Neural progenitor cell (in vitro differentiated cells): Measurements from ENCODE around the gene ZNF638. TPM values are rescaled to one million over a fixed set of nuclear protein-coding genes. Genes with fewer than 3 reads are reported as not detected.

Source experiments
- DNase-seq: peaks from one replicate; pipeline ENCODE4 v3.0.0-alpha.2; 2016; ENCODE audit warnings: low spot score
- H2AFZ ChIP-seq: fragments of 200-600 bp; sonication (generic); replicated peaks from 2 replicates; pipeline ENCODE4 v1.6.1; 2016; ENCODE audit warnings: antibody characterized with exemption
- H3F3A ChIP-seq: fragments of 200-600 bp; sonication (generic); 2 replicates; pipeline ENCODE4 v1.6.1; 2016; ENCODE audit warnings: antibody characterized with exemption, low read depth
- H3K27ac ChIP-seq: fragments of 200-600 bp; sonication (generic); 2 replicates; pipeline ENCODE4 v1.5.1; 2016; ENCODE audit warnings: mild to moderate bottlenecking
- H3K27me3 ChIP-seq: fragments of 200-600 bp; sonication (generic); 2 replicates; pipeline ENCODE4 v1.6.1; 2016; ENCODE audit warnings: mild to moderate bottlenecking, moderate library complexity
- H3K36me3 ChIP-seq: fragments of 200-600 bp; sonication (generic); 2 replicates; pipeline ENCODE4 v1.5.1; 2016
- H3K4me1 ChIP-seq: fragments of 200-600 bp; sonication (generic); 2 replicates; pipeline ENCODE4 v1.6.1; 2016; ENCODE audit warnings: mixed run types
- H3K4me2 ChIP-seq: fragments of 200-600 bp; sonication (generic); 2 replicates; pipeline ENCODE4 v1.6.1; 2016
- H3K4me3 ChIP-seq: fragments of 200-600 bp; sonication (generic); 2 replicates; pipeline ENCODE4 v1.5.1; 2016
- H3K79me2 ChIP-seq: fragments of 200-600 bp; sonication (generic); 2 replicates; pipeline ENCODE4 v1.6.1; 2016; ENCODE audit warnings: low read depth
- H3K9ac ChIP-seq: fragments of 200-600 bp; sonication (generic); 2 replicates; pipeline ENCODE4 v1.6.1; 2016
- H3K9me3 ChIP-seq: fragments of 200-600 bp; sonication (generic); 2 replicates; pipeline ENCODE4 v1.5.1; 2016; ENCODE audit warnings: low read depth
- H4K20me1 ChIP-seq: fragments of 200-600 bp; sonication (generic); 2 replicates; pipeline ENCODE4 v1.6.1; 2016; ENCODE audit warnings: low read depth
- H3K27ac Mint-ChIP-seq: 3 replicates; pipeline ENCODE4 v1.8.0; 2021; ENCODE audit warnings: mixed read lengths
- H3K27me3 Mint-ChIP-seq: 2 replicates; pipeline ENCODE4 v1.8.0; 2022; ENCODE audit warnings: low read depth, mild to moderate bottlenecking, inconsistent platforms, moderate library complexity, mixed read lengths; ENCODE audit not compliant: insufficient read depth
- H3K36me3 Mint-ChIP-seq: 3 replicates; pipeline ENCODE4 v1.8.0; 2021; ENCODE audit warnings: mixed read lengths
- H3K4me1 Mint-ChIP-seq: 3 replicates; pipeline ENCODE4 v1.8.0; 2021; ENCODE audit warnings: mixed read lengths
- H3K4me3 Mint-ChIP-seq: 3 replicates; pipeline ENCODE4 v1.8.0; 2021; ENCODE audit warnings: mild to moderate bottlenecking, moderate library complexity, mixed read lengths
- H3K9me3 Mint-ChIP-seq: 3 replicates; pipeline ENCODE4 v1.8.0; 2020; ENCODE audit warnings: mixed read lengths
- CTCF ChIP-seq: fragments of 200-600 bp; sonication (generic); IDR thresholded peaks from 2 replicates; pipeline ENCODE4 v1.5.1; 2017; ENCODE audit warnings: antibody characterized with exemption, mild to moderate bottlenecking
- EZH2 ChIP-seq: fragments of 200-600 bp; sonication (generic); IDR thresholded peaks from 2 replicates; pipeline ENCODE4 v1.6.1; 2017; ENCODE audit warnings: antibody characterized with exemption, mild to moderate bottlenecking, moderate library complexity
- EZH2phosphoT487 ChIP-seq: fragments of 200-600 bp; sonication (generic); IDR thresholded peaks from 2 replicates; pipeline ENCODE4 v1.6.1; 2017; ENCODE audit warnings: antibody characterized with exemption
- total RNA-seq: library from RNA; depleted of rRNA; stranded (reverse); fragments of >200 nt; gene quantifications from 2 replicates; pipeline ENCODE4 v1.2.3, GENCODE V29; 2015; ENCODE audit warnings: low replicate concordance

ZNF638 gene
- total RNA-seq, 1 donor from 2014 or later = 362 TPM

- Histone ChIP-seq H3K4me3 (no peak overlapping the region), H3K36me3 (no peaks in the 10 kb centered on the region), H3F3A (peaks cover 26% of the 10 kb centered on the region), H3K9me3 (no peaks in the 10 kb centered on the region), H3K4me2 (no peak overlapping the region), H3K27me3 (peaks cover 40% of the 10 kb centered on the region), H3K4me1 (peaks cover 30% of the 10 kb centered on the region), H4K20me1 (peaks cover 5% of the 10 kb centered on the region), H3K27ac (no peak overlapping the region), H3K9ac (no peak overlapping the region), H2AFZ (no peak overlapping the region), H3K79me2 (no peaks in the 10 kb centered on the region)
- Mint-ChIP-seq H3K27ac (no peak overlapping the region), H3K27me3 (peaks cover 19% of the 10 kb centered on the region), H3K4me1 (peaks cover 24% of the 10 kb centered on the region), H3K36me3 (no peaks in the 10 kb centered on the region), H3K4me3 (no peak overlapping the region), H3K9me3 (peaks cover 2% of the 10 kb centered on the region)
- no peak for TF ChIP-seq CTCF
- TF ChIP-seq EZH2phosphoT487 = no peak
- no peak for TF ChIP-seq EZH2
- no peak for DNase-seq
Observed at GRCh38 chr2:71451705-71452104, 120.1 kb downstream of the ZNF638 start.

GRCh38 chr2:71452565-71452964, 121.0 kb downstream of the ZNF638 start:
- TF ChIP-seq EZH2 (no peak), EZH2phosphoT487 (no peak), CTCF (peak; percentile 54)
- H3F3A ChIP-seq = peaks cover 26% of the 10 kb centered on the region
- peaks cover 40% of the 10 kb centered on the region for H3K27me3 ChIP-seq
- H2AFZ ChIP-seq = no peak overlapping the region
- H3K79me2 ChIP-seq = no peaks in the 10 kb centered on the region
- peaks cover 2% of the 10 kb centered on the region for H3K9me3 Mint-ChIP-seq
- H3K4me1 ChIP-seq = peaks cover 32% of the 10 kb centered on the region
- H4K20me1 ChIP-seq = peaks cover 5% of the 10 kb centered on the region
- peaks cover 26% of the 10 kb centered on the region for H3K4me1 Mint-ChIP-seq
- no peak overlapping the region for H3K27ac ChIP-seq
- no peak overlapping the region for H3K9ac ChIP-seq
- H3K27ac Mint-ChIP-seq = no peak overlapping the region
- H3K36me3 Mint-ChIP-seq = no peaks in the 10 kb centered on the region
- H3K4me3 ChIP-seq = no peak overlapping the region
- H3K4me2 ChIP-seq = peak overlapping the region; percentile 95
- peaks cover 21% of the 10 kb centered on the region for H3K27me3 Mint-ChIP-seq
- H3K36me3 ChIP-seq = no peaks in the 10 kb centered on the region
- H3K4me3 Mint-ChIP-seq = peak overlapping the region; percentile 1
- DNase-seq = peak; percentile 57
- H3K9me3 ChIP-seq = no peaks in the 10 kb centered on the region

- Histone ChIP-seq H2AFZ (peak within 1 kb of the TSS; percentile 89), H3F3A (peaks cover 26% of the 10 kb centered on the region), H3K36me3 (no peaks in the 10 kb centered on the region), H3K9me3 (no peaks in the 10 kb centered on the region), H4K20me1 (peaks cover 5% of the 10 kb centered on the region), H3K79me2 (no peaks in the 10 kb centered on the region), H3K9ac (no peak within 1 kb of the TSS), H3K4me2 (peak within 1 kb of the TSS; percentile 95), H3K4me3 (peak within 1 kb of the TSS; percentile 51), H3K27ac (no peak within 1 kb of the TSS), H3K4me1 (peaks cover 32% of the 10 kb centered on the region), H3K27me3 (peaks cover 40% of the 10 kb centered on the region)
- TF ChIP-seq EZH2phosphoT487 = peak; percentile 62
- peak; percentile 70 for TF ChIP-seq EZH2
- no peak for TF ChIP-seq CTCF
- Mint-ChIP-seq H3K9me3 (peaks cover 2% of the 10 kb centered on the region), H3K36me3 (no peaks in the 10 kb centered on the region), H3K27ac (no peak within 1 kb of the TSS), H3K27me3 (peaks cover 23% of the 10 kb centered on the region), H3K4me1 (peaks cover 31% of the 10 kb centered on the region), H3K4me3 (peak within 1 kb of the TSS; percentile 74)
- DNase-seq = peak; percentile 88
Observed at GRCh38 chr2:71453404-71454220, 122.0 kb downstream of the ZNF638 start, which contains the start of gene DYSF. Gene DYSF, plus strand, starts transcription at chr2:71453561.
